Measurements from ENCODE around the gene HACL1.
A peak's percentile ranks its signal among the peaks of the same experiment; 100 is the strongest.
"Not testable (repeated sequence)": the region's sequence is repeated elsewhere in the genome, so short reads cannot be mapped to it uniquely, and the experiment has no call there.

Gene HACL1

DNA sequence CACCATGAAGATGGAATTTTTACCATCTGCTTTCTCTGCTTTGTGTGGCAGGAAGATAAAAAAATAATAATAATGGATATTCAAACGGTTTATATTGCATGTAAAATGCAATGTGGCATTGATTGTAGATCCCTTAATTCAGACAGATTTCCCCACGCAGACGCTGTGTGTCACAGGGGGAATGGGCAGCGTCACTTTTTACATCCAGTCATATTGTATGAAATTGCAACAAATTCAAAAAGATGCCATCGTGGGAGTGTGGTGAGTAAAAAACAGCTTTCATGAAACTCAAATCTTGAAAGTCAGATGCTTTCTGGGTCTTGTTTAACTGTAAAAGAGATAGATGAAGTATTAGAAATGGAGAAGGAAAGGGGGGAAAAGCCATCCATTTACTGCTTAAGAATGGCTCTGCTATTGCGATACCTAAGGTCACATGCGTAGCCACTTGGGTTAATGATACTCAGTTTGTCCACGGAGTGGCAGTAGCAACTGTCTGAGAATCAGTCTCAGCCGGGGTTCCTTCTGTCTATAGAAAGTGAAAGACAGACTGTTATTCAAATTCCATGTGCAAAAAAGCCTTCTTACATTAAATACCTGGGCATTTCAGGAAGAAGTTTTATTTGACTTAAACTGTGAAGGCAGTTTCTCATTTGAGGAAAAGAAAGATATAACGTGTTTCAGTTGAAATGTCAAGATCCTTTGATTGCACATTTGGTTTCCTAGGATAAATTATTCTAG lies 28.7 kb upstream of the HACL1 start:
- DNase-seq, result peak; percentile 58

DNA sequence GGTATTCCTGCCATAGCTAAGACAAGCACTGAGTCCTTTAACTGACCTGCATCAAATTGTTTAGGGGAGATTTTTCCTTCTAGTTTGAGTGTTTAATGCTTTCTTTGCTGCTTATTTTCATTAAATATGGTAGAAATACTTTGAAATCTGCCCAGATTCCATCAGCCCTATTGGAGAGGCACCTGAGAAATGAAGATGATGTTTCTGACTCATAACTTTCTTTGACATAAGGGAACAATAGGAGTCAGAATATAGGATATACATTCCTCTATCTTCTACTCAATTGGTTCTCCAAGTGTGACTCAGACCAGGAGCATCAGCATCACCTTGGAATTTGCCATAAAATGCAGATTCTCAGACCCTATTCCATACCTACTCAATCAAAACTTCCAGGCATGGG lies 27.6 kb upstream of the HACL1 start:
- no peak for DNase-seq

DNA sequence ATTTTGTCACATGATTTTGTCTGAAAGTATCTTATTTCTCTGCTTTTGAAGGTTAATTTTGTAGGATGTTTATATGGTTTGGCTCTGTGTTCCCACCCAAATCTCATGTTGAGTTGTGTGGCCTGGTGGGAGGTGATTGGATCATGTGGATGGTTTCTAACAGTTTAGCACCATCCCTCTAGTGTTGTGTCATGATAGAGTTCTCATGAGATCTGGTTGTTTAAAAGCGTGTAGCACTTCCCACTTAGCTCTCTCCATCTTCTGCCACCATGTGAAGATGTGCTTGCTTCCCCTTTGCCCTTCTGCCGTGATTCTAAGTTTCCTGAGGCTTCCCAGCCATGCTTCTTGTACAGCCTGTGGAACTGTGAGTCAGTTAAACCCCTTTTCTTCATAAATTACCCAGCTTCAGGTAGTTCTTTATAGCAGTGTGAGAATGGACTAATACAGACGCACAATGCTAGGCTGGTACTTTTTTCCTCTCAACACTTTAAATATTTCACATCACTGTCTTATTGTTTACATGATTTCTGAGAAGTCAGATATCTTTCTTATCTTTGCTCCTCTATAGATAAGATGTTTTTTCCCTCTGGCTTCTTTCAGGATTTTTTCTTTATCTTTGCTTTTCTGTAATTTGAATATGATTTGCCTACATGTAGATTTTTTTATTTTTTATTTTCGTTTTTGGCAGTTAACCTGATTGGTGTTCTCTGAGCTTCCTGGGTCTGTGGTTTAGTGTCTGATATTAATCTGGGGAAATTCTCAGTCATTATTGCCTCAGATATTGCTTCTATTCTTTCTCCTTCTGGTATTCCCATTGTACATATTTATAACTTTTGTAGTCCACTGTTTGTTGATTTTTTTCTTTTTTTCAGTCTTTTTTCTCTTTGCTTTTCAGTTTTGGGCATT lies 22.4 kb upstream of the HACL1 start:
- DNase-seq, result no peak

DNA sequence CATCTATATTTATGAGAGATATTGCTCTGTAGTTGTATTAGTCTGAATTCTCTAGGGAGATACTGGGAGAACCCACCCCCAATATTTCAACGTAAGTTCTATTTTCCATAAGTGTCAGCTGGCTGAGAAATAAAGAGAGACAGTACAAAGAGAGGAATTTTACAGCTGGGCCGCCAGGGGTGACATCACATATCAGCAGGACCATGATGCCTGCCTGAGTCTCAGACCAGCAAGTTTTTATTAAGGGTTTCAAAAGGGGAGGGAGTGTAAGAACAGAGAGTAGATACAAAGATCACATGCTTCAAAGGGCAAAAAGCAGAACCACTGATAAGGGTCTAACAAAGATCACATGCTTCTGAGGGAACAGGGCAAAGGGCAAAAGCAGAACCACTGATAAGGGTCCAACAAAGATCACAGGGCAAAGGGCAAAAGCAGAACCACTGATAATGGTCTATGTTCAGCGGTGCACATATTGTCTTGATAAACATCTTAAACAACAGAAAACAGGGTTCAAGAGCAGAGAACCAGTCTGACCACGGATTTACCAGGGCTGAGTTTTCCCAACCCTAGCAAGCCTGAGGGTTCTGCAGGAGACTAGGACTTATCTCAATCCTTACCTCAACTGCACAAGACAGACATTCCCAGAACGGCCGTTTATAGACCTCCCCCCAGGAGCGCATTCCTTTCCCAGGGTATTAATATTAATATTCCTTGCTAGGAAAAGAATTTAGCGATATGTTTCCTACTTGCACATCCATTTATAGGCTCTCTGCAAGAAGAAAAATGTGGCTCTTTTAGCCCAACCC lies 18.5 kb upstream of the HACL1 start:
- DNase-seq, result not testable (repeated sequence)

DNA sequence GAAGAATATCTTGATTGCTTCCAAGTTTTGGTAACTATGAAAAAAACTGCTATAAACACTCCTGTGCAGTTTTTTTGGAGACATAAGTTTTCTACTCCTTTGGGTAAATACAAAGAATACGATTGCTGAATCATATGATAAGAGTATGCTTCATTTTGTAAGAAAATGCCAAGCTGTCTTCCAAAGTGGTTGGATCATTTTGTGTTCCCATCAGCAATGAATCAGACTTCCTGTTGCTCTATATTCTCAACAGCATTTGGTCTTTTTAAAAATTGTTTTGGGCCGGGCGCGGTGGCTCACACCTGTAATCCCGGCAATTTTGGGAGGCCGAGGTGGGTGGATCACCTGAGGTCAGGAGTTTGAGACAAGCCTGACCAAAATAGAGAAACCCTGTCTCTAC lies 14.7 kb upstream of the HACL1 start:
- DNase-seq, result no peak

DNA sequence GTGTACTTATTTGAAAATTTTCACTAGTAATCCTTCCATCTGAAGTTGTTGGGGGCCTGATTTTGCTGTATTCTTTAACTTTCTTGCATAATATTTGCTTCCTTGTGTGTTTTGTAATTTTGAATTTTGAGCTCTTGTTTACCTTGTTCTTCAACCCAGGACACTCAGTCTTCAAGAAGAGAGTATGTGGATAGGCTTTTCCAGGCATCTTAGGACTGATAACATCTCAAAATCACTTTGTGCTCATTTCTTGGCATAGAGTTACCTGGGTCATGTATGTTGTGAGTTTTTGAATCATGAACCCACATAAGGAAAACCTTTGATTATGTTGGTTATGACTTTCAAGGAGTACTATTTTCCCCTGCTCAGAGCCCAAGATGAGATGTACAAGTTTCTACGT lies 13.6 kb upstream of the HACL1 start:
- no peak for DNase-seq

DNA sequence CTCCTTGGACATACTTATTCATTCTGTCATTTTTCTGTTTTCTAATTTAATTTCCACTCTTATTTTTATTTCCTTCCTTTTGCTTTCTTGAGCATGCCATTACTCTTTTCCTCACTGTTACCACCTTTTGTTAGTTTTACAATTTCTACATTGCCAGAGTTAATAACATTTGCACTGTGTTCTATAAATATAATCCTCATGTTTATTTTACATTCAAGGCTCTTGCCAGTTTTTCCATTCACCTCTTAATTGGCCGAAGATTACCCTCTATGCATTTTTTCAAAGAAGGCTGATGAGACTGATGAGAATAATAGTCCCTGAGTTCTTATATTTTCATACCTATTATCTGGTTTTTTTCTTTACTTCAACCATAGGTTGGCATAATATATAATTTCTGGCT lies 10.6 kb upstream of the HACL1 start:
- DNase-seq, result no peak

DNA sequence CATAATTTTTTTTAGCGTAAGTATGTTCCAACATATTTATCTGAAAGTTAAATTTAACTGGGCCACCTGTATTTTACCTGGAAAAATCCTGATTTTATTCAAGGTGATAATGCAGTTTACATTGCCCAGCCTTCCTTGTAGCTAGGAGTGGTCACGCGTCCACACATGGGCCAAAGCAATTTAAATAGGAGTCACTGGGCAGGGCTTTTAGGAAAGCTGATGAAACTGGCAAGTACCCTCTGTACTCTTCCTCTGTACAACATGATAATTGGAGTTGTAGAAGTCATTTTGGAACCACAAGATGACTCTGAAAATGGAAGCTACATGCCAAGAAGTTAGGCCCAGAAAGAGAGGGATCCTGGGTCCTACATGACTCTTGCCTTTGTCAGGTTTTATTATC lies 9.6 kb upstream of the HACL1 start:
- no peak for DNase-seq

DNA sequence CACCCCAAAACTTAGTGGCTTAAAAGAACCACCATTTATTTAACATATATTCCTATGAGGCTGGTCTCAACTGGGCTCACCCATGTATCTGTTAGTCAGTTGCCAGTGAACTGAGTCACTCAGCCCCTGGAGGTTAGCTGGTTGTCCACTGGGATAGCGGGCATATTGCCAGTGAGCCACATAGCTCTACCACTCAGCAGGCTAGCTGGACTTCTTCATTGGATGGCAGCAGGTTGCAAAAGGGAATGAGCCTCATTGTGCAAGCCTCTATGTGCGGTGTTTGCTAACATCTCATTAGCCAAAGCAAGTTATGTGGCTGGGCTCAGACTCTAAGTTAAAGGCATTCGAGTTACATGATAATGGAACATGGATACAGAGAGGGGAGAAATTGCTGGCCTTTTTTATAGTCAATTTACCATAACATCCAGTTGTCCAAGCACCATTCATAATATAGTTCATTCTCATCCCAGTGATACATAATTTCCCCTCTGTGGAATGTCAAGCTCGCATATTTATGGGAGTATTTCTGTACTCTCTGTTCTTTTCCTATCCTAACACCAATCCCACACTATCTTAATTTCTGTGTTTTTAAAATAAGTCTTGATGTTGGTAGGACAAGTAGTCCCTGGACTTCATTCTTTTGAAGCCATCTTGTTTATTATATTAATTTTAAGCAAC lies 8.9 kb upstream of the HACL1 start:
- DNase-seq, result no peak

DNA sequence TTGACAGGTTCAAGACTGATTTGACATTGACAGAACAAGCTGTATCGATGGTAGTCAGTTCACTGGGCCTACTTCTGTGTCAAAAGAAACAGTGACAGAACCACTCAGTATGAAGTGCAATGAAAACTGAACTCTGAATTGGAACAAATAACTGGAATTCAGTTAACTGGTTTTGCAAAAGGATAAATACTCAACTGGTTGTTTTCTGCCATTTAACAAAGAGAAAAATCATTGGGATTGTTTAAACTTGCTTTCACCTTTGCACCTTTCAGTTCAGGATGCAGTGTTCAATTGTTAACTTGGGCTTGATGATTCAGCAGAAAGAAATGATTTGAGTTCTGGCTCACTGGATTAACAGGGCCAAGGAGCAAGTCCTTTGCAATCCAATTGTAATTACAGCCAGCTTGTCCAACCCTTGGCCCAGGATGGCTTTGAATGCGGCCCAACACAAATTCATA lies 5.1 kb upstream of the HACL1 start:
- DNase-seq, result no peak

DNA sequence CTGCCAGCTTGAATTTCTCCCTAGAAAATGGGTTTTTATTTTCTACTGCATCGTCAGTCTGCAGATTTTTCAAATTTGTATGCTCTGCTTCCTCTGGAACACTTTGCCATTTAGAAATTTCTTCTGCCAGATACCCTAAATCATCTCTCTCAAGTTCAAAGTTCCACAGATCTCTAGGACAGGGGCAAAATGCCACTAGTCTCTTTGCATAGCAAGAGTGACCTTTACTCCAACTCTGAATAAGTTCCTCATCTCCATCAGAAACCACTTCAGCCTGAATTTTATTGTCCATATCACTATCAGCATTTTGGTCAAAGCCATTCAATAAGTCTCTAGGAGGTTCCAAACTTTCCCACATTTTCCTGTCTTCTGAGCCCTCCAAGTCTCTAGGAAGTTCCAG lies 3.2 kb upstream of the HACL1 start:
- DNase-seq, result not testable (repeated sequence)

DNA sequence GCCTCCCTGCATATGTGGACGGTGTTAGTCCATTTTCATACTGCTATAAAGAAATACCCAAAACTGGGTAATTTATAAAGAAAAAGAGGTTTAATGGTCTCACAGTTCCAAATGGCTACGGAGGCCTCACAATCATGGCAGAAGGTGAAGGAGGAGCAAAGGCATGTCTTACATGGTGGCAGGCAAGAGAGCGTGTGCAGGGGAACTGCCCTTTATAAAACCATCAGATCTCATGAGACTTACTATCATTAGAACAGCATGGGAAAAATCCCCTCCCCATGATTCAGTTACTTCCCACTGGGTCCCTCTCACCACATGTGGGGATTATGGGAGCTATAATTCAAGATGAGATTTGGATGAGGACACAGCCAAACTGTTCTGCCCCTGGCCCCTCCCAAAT lies 1.4 kb upstream of the HACL1 start:
- not testable (repeated sequence) for DNase-seq

DNA sequence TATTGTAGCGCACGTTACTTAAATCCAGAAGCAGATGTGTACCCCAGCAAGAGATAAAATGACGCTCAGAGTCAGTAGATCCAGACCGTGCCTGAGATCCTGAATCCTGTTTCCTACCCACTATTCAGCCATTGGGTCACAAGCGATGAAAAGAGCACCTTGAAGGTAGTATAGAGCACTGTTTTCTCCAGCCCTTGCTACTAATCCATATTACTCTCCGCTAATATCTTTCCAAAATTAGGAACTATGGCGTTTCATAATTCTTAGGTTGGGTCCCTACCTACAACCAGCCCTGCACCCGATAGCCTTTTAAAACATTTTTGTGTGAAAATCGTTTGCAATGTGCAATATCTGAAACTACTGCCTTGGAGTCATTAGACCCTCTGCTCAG lies 772 bp upstream of the HACL1 start:
- no peak for DNase-seq

DNA sequence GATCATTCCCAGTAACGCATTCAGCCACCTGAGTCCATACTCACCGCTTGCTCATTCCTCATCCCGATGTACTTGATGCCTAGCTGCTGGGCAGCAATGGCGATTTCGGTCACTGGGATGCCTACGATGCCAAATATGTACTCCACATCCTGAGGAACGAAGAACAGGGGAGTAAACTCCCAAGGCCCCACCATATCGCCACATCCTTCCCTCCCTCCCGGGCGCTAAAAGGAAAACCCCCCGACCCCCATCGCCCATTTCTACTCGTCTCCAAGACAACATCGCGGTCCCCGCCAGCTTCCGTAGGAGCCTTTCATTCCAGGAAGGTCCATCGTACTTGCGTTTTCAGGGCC lies 347 bp downstream of the HACL1 start:
- DNase-seq, result no peak

DNA sequence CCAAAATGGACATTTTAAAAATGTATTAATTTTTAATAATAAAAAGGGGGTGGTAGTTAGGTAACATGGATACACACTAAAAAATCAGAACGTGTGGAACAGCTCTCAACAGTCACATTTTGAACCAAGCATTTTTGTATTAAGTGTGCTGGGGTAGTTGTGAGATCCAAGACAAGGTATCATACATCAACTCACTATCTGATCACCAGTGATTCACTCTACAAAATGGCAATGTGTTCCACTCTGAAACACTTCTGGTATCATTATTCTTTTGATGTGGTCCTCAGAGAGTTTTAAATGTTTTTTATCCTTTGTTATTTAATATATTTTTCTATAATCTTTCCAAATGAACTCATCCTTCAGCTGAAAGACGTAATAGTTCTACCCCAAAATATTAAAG lies 5.4 kb downstream of the HACL1 start:
- no peak for DNase-seq

DNA sequence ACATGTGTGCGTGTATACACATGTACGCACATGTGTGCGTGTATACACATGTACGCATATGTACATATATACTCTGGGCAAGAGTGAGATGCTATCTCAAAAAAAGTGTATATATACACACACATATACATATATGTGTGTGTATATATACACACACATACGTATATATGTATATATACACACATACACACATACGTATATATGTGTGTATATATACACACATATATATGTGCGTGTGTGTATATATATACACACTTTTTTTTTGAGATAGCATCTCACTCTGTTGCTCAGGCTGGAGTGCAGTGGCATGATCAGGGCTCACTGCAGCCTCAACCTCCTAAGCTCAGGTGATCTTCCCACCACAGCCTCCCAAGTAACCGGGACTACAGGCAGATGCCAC lies 8.4 kb downstream of the HACL1 start:
- DNase-seq, result no peak

DNA sequence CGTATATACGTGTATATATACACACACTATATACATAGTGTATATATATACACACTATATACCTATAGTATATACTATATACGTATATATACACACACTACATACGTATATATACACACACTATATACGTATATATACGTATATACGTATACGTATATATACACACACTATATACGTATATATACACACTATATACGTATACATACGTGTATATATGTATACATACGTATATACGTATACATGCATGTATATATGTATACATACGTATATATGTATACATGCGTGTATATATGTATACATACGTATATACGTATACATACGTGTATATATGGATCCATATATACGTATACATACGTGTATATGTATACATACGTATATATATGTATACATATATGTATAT lies 9.4 kb downstream of the HACL1 start:
- no peak for DNase-seq

DNA sequence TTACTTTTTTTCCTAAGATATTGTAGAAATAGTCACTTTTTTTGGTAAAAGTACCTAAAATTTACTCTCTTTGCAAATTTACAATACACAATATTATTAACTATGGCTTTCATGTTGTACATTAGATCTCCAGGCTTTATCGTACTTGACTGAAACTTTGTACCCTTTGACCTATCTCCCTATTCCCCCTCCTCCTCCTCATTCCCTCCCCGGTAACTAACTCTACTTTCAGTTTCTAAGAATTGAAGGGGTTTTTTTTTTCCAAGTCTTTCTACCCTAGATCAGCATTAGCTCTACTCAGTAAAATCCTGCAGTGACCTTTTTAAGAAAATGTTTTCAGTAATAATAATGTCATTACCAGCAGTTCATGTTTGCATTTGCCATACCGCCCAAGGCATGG lies 10.1 kb downstream of the HACL1 start:
- no peak for DNase-seq

DNA sequence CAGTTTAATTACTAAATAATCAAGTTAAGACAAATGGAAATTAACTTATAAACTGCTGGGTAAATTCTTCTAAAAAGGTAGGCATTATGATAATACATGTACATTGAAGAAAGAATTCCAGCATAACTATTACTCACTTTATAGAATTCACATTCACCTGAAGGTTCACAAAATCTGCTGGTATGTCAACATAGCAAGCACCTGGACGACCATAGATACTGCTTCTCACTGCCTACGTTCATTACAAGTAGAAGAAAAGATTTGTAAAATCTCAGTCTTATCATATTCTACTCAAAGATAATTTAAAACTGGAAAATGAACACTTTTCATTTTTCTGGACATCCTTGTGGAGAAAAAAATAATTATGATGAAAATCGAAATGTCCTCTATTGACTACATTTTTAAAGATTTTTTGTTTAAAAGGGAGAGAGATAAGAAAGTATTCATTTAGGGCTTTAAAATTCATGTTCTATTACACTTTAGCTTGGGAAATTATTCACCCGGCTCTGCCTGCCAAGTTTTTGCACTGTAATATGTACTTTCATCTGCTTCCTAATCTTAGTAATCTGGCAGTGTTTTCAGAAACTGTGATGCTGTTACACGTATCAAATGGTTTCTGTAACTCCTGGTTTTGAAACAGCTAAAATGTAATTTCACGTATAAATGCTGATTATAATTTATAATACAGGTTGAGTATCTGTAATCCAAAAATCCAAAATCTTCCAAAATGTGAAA lies 16.1 kb downstream of the HACL1 start:
- no peak for DNase-seq

DNA sequence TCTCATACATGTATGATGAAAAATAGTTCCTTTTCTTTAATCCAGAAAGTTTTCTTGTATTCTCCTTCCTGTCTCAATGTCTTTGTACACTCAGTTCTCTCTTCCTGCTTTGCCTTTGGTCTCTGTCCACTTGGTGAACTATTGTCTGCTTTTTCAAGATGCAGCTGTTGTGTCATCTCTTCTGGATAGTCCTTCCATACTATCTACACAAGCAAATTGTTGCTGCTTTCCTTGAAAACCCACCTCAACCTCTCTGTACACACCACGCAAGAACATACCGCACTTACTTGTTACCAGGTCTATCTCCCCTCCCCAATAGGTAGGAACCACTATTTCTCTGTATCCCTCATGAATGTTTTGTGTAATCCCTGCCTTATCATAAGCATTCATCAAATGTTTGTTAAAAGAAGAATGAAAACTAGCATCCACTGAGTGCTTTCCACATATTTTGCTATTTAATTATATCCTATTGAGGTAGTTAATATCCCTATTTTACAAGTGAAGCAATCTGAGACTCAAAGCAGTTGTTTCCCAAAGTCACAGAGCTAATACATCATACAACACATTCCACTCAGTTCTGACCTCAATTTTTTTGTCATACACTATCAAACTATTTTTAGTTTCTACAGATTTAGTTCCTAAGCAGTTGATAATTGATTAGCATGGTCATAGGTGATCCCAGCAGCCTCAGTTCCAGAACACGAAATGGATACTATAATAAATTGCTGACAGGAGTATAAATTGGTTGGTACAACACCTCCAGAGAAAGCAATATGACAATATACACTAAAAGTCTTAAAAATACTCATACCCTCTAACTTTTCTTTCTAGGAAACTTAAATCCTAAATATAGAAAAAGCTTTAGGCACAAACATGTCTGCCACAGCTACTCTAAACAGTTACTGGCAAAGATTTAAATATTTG lies 19.6 kb downstream of the HACL1 start:
- no peak for DNase-seq

DNA sequence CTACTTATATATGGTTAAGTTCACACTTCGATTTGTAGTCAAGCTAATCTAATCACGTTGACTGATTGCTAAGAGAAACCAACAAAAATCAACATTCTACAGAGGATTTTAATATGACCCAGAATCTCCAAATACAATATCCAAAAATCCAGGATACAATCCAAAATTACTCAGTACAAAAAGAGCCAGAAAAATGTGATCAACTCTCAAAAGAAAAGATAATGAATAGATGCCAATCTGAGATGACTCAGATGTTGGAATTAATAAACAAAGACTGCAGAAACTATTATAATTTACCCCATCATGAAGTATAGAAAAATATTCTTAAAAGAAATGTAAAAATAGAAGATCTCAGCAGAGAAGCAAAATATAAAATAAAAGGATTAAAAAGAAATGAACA lies 22.3 kb downstream of the HACL1 start:
- no peak for DNase-seq
